ENCODE results near the gene ZP3.
A peak's percentile ranks its signal among the peaks of the same experiment; 100 is the strongest.
"Not testable (repeated sequence)": the region's sequence is repeated elsewhere in the genome, so short reads cannot be mapped to it uniquely, and the experiment has no call there.

ZP3 gene

DNA sequence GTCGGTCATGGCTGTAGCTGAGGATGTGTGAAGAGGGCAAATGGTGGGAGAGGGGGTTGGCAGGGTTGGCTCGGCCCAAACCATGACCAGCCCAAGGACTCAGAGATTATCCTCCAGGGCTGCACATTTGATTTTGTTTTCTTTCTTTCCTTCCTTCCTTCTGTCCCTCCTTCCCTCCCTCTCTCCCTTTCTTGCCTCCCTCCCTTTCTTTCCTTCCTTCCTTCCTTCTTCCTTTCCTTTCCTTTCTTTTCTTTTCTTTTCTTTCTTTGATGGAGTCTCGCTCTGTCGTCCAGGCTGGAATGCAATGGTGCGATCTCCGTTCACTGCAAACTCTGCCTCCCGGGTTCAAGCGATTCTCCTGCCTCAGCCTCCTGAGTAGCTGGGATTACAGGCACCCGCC, 19.0 kb upstream of the ZP3 start:
- DNase-seq (ENCODE audit: low read depth): no peak

DNA sequence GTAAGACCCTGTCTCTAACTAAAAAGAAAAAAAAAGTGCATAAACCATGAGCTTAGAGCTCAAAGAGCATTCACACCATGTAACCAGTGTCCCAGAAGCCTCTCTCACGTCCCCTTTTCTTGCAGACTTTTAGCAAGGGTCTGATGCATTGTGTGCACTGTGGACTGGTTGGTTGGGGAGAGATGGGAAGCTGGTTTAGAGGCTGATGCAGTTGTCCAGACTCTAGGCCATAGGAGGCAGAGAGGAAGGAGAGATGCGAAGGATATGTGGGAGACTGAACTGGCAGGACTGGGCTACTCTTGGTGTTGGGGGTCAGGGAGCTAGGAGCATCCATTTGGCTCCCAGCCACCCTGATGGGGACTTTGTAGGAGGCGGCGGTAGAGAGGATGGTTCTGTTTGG, 17.0 kb upstream of the ZP3 start:
- DNase-seq (ENCODE audit: low read depth): no peak

DNA sequence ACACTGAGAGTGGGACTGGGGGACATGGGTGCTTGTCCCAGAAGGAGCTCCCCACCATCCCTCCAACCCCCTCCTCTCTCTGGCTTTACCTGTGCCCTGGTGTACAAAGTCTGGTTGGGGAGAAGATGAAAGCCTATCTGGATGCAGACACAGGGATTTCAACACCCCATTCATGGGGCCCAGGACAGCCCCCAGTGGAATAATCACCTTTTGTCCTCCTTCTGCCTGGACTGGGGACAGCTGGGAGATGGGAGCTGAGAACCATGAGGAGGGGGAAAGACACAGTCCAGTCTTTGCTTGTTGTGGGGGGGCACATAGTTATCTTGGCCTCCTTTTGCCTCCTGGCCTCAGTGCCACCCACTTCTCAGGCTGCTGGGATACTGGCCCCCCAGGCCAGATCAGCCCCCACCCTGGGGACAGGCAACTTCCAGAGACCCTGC, 16.6 kb upstream of the ZP3 start:
- DNase-seq (ENCODE audit: low read depth): no peak

DNA sequence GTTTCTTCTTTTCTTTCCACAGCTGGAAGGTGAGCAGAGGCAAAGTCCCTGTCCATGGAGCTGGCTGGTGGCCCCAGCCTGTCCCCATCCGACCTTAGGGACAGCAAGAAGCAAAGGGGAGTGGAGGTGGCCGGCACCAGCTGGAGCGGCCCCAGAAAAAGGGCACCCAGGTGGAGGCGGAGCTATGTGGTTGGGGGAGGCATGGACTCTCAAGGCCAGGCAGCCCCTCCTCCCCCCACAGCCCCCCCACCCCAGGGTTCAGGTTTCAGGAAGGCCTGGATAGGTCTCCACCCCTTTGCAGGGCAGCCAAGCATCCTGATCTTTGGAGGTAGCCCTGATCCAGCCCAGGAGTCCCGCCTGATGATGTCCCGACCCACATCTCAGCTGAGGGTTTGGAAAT, 15.2 kb upstream of the ZP3 start, which contains the start of gene SSC4D:
TSS of gene SSC4D (minus strand) at position 161 of the 400 bp plus-strand sequence. CDS start 5,258 bp downstream, outside the sequence.
- no peak for DNase-seq (ENCODE audit: low read depth)

DNA sequence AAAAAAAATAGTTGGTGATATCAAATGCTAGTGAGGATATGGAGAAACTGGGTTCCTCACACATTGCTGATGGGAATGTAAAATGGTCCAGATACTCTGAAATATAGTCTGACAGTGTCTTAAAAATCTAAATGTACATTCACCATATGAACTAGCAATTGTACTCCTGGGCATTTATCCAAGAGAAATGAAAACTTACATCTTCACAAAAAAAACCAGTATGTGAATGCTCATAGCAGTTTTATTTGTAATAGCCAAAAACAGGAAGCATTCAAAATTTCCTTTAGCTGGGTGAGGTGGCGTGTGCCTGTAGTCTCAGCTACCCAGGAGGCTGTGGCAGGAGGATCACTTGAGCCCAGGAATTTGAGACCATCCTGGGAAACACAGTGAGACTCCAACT, 13.1 kb upstream of the ZP3 start:
- no peak for DNase-seq (ENCODE audit: low read depth)

DNA sequence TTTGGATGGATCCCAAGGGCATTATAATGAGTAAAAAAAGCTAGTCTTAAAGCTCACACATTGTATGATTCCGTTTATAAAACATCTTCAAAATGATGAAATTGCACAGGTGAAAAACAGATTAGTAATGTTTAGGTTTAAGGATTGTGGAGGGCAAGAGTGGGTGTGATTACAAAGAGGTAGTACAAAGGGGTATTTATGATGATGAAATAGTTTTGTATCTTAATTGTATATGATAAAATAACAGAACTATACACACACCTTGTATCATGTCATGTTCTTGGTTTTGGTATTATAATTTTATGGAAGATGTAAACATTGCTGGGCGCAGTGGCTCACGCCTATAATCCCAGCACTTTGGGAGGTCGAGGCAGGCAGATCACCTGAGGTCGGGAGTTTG, 12.5 kb upstream of the ZP3 start:
- DNase-seq (ENCODE audit: low read depth): no peak

DNA sequence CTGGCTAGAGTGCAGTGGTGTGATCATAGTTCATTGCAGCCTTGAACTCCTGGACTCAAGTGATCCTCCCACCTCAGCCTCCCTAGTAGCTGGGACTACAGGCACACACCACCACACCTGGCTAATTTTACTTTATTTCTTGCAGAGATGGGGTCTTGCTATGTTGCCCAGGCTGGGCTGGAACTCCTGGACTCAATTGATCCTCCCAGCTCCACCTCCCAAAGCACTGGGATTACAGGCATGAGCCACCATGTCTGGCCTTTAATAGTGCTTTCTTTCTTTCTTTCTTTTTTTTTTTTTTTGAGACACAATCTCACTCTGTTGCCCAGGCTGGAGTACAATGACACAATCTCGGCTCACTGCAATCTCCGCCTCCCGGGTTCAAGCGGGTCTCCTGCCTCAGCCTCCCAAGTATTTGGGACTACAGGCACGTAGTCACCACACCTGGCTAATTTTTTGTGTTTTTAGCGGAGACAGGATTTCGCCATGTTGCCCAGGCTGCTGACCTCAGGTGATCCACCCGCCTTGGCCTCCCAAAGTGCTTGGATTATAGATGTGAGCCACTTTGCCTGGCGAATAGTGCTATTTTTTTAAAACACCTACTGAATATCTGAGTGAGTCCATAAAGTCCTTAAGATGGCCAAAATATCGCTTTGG, 7.0 kb upstream of the ZP3 start:
- DNase-seq (ENCODE audit: low read depth): not testable (repeated sequence)

DNA sequence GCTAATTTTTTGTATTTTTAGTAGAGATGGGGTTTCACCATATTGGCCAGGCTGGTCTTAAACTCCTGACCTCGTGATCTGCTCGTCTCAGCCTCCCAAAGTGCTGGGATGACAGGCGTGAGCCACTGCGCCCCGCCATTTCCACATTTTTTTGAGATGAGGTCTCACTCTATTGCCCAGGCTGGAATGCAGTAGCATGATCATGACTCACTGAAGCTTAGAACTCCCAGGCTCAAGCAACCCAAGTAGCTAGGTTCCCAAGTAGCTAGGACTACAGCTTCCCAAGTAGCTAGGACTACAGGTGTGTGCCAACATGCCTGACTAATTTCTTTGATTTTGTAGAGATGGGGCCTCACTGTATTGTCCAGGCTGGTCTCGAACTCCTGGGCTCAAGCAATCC, 3.7 kb upstream of the ZP3 start:
- not testable (repeated sequence) for DNase-seq (ENCODE audit: low read depth)

DNA sequence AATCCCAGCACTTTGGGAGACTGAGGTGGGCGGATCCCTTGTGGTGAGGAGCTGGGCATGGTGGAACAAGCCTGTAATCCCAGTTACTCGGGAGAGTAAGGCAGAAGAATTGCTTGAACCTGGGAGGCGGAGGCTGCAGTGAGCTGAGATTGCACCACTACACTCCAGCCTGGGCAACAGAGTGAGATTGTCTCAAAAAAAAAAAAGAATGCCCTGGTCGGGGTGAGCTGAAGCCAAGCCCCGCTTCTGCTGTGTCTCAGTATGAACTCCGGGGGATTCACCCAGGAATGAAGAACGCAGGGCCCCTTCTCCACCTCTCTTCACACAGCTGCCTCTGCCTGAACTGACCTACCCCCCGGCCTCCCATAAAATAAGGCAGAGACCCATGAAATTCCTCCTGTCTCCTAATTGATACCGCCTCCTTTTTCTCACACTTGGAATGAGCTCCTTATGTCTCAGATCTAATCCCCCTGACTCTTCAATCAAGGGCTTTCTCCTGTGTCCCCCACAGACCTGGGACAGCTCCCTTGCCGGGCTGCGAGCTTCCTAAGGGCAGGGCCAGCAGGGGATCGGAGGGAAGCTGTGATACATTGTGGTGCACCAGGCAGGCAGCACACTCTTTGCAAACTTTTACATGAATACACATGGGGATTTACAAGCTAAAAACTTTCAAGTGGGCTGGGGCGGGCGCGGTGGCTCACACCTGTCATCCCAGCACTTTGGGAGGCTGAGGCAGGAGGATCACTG, 911 bp upstream of the ZP3 start:
- no peak for DNase-seq (ENCODE audit: low read depth)

DNA sequence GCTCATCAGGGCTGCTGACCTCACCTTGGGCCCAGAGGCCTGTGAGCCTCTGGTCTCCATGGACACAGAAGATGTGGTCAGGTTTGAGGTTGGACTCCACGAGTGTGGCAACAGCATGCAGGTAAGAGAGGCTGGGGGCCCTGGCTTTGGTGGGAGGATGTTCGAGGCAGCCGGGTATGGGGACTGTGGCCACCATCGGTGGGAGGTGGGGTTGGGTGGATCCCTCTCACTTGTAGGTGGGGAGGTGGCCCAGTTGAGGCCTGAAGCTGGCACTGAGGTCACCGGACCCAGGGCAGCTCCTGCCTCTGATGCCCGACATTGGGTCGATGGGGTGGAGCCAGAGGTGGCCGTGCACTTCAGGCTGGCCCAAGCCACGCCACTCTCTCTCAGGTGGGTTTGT, 406 bp downstream of the ZP3 start:
- DNase-seq (ENCODE audit: low read depth): no peak

DNA sequence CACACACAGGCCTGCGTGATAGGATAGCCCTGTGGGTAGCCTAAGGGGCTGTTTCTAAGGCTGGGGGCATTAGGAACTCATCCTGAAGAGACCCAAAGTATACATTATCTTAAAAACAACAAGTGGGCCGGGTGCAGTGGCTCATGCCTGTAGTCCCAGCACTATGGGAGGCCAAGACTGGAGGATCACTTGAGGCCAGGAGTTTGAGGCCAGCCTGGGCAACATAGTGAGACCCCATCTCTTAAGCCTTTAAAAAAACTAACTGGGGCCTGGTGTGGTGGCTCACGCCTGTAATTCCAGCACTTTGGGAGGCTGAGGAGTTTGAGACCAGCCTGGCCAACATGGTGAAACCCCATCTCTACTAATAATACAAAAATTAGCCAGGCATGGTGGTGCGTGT, 808 bp downstream of the ZP3 start:
- not testable (repeated sequence) for DNase-seq (ENCODE audit: low read depth)

DNA sequence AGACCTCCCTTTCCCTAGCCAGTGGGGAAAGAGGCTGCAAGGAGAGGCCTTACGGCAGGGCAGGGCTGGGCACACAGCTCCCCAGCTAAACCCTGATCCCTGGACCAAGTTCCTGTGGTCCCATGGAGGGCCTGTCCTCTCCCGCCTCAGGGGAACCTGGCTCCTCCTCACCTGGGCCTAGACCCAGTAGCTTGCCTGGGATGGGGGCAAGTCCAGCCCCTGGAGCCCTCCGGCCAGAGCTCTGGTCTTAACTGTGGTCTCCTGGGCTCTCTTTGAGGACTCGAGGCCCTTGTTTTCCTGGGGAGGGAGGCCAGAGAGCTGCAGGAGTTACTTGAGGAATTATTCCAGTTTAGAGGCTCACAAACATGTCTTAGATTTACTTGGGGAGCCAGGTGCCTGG, 1.5 kb downstream of the ZP3 start:
- DNase-seq (ENCODE audit: low read depth): no peak

DNA sequence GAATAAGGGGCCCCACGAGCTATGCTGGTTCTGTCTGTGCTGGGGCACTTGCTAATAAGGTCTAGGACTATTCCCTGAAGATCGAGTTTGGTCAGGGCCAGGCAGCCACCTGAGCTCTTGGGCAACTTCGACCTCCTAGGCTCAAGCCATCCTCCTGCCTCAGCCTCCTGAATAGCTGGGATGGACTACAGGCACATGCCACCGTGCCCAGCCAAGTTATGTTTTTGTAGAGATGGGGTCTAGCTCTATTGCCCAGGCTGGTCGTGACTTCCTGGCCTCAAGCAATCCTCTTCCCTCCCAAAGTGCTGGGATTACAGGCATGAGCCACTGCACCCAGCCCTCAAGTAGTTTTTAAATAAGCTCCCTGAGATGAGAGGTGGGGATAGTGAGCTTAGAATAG, 2.9 kb downstream of the ZP3 start:
- no peak for DNase-seq (ENCODE audit: low read depth)

DNA sequence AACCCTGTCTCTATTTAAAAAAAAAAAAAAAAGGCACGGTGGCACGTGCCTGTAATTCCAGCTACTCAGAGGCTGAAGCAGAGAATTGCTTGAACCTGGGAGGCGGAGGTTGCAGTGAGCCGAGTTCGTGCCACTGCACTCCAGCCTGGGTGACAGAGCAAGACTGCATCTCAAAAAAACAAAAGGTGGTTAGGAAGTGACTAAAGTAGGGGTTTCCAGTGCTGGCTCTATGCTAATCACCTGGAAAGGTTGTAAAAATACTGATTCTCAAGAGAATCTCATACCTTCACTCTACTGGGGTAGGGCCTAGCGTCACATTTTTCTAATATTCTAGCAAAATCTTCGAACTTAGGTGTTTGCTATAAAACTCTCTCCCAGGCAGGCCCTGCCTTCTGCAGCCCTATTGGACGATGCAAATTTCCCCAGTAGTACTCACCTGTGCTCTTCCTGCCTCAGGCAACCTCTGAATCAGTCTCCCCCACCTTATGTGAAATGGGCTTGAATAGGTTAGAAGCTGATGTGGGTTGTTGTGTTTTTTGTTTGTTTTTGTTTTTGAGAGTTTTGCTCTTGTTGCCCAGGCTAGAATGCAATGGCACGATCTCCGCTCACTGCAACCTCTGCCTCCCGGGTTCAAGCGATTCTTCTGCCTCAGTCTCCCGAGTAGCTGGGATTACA, 3.5 kb downstream of the ZP3 start:
- DNase-seq (ENCODE audit: low read depth): no peak

DNA sequence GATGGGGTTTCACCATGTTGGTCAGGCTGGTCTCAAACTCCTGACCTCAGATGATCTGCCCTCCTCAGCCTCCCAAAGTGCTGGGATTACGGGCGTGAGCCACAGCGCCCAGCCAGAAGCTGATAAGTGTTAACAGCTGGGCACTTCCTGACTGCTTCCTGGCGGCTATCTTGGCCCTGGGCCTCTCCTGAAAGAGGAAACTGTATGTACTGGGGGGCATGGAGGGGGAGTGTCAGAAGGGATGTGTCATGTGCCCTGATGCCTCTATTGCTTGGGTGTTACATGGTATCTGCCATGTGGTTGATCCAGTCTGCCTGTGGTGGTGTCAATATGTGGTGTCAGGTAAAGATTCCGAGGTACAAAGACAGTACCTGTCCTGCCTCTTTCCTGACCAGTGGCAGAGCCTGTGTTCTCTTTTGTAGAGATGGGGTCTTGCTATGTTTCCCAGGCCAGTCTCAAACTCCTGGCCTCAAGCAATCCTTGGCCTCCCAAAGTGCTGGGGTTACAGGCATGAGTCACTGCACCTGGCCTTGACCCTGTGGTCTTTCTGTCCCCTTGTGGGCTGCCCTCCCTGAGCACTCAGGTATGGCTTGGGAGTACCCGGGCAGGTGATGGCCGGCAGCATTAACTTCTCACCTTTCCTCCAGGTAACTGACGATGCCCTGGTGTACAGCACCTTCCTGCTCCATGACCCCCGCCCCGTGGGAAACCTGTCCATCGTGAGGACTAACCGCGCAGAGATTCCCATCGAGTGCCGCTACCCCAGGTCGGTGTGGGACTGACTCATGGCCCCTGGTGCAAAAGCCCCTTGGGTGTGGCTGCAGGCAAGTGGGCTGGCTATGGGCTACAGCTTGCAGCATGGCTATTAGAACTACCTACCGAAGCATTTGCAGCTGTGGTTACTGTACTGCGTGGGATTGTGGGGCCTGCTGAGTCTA, 4.4 kb downstream of the ZP3 start:
- no peak for DNase-seq (ENCODE audit: low read depth)

DNA sequence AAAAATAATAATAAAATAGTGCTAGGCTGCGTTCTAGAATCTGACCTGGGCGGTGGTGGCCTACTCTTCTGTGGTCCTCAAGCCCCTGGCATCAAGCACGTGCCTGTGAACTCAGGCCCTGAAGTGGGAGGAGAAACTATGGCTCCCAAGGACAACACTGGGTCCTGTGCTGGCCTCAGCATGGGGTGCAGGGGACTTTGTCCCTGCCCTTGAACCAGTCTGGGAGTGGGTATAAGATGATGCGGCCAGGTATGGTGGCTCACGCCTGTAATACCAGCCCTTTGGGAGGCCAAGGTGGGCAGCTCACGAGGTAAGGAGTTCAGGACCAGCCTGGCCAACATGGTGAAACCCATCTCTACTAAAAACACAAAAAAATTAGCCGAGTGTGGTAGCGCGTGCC, 5.5 kb downstream of the ZP3 start:
- DNase-seq (ENCODE audit: low read depth): no peak

DNA sequence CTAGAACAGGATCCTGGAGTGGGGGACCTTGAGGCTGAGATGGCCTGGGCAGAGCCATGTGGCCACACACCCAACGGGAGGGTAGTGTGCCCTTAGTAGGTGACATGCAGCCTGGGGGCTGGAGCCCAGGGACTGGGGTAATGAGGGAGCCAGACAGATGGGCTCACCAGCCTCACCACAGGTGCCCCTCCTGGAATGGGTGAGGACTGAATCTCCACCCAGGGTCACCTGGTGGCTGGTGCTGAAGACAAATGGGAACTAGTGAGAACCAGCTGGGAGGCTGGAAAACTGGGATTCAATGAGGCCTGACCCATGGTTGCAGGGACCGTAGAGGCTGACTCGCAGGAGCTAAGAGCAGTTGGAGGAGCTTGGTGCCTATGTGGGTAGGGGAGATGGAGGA, 6.1 kb downstream of the ZP3 start:
- DNase-seq (ENCODE audit: low read depth): no peak

DNA sequence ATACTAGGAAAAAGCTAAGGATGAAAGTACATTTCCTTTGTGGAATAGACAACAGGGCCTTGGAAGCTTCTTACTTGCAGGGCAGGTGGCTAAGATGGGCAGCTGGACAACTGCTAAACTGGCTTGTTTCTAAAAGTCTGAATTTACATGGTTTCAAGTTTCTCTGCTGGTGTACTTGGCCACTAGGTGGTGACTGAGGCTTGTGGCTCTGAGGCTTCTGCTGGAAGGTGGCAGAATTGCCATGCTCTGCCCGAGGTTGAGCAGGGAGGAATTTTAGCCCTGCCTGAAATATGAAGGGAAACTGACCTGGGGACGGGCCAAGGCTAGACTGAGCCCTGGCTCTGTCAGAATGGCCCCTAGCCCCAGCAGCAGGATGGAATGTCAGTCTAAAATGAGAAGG, 13.1 kb downstream of the ZP3 start:
- peak; percentile 13 for DNase-seq (ENCODE audit: low read depth)

DNA sequence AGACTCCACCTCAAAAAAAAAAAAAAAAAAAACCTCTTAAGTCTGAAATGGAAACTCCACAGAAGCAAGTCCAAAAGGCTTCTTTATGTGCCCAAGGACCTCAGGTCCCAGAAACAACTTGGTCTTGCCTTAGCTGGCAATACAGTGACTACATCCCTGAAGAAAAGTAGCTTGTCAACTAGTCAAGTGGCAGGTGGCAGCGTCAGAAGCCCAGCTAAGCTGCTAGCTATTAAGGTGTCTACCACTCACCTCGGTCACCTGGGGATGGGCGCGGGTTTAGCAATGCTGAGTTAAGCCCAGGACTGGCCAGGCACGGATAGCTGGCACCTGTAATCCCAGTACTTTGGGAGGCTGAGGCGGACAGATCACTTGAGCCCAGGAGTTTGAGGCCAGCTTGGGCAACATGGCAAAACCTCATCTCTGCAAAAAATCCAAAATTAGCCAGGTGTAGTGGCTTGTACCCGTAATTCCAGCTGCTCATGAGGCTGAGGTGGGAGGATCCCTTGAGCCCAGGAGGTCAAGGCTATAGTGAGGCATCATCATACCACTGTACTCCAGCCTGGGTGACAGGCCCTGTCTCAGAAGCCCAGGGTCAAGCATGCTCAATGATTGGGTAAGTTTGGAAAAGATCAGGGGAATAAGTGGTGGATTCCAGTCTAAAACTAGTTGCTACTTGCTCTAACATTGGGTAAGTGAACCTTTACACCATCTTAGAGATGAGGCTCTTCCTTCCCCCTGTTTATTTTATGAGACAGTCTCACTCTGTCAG, 14.6 kb downstream of the ZP3 start:
- not testable (repeated sequence) for DNase-seq (ENCODE audit: low read depth)

DNA sequence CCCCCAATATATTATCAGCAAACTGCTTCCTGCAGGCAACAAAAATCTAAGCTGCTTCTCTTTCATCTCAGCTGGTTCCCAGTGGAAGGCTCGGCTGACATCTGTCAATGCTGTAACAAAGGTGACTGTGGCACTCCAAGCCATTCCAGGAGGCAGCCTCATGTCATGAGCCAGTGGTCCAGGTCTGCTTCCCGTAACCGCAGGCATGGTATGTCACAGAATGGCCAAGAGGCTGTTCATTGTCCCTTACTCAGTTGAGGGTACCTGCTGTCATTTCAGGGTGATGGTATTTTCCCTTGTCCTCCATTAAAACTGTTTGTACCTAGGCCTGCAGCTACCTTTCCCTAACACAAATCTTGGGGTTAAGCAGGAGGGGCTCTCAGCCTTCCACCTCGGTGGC, 15.7 kb downstream of the ZP3 start:
- not testable (repeated sequence) for DNase-seq (ENCODE audit: low read depth)

DNA sequence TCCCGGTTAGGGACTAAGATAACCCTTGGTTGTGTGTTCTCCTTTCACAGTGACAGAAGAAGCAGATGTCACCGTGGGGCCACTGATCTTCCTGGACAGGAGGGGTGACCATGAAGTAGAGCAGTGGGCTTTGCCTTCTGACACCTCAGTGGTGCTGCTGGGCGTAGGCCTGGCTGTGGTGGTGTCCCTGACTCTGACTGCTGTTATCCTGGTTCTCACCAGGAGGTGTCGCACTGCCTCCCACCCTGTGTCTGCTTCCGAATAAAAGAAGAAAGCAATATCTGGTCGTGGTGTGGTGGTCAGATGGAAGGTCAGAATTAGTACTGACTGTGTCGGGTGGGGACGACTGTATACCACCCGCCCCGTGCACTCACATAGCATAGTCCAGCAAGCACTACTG, 17.0 kb downstream of the ZP3 start:
- not testable (repeated sequence) for DNase-seq (ENCODE audit: low read depth)

Measured in stimulated activated CD8-positive, alpha-beta memory T cell treated with anti-CD3 and anti-CD28 coated beads, Interleukin-12 subunit alpha, Interleukin-12 subunit beta, amount 100 ng/mL, for 4 hours (primary cell).